ENCODE measurements around the gene DBF4.
"Not testable (repeated sequence)": the region's sequence is repeated elsewhere in the genome, so short reads cannot be mapped to it uniquely, and the experiment has no call there.

The DBF4 gene

GRCh38 chr7:87885018-87885417, 8.7 kb downstream of the DBF4 start:
- DNase-seq = no peak

GRCh38 chr7:87886875-87887274, 10.6 kb downstream of the DBF4 start:
- DNase-seq = no peak

DNA sequence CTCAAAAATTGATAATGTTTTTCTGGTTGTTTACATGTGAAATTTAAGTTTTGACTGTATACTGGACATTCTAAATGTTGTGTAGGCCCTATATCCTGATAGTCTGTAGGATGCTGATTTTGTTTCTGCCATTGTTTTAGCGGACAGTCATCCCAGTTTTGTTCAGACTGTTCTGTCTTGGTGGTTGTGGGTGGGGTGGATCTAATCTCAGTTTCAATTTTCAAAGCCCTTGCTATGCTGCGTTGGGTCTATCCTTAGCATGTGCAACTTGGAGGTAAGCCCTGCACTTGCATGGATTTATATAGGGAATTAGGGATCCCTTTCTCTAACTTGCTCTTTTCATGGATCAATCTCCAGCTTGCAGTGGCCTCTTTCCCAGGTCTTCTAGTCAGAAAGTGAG, 19.1 kb downstream of the DBF4 start:
- DNase-seq = no peak

DNA sequence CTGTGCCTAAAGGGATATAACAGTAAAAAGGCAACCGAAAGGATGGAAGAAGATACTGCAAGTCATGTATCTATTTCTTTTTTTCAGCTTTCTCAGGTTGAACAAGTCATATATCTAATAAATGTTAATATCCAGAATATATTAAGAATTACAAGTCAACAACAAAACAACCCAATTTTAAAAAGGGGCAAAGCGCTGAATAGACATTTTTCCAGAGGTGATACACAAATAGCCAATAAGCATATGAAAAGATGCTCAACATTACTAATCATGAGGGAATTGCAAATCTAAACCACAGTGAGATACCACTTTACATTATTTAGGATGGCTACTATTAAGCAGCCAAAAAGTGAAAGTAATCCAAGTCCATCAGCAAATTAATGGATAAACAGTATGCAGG, 23.0 kb downstream of the DBF4 start:
- no peak for DNase-seq

DNA sequence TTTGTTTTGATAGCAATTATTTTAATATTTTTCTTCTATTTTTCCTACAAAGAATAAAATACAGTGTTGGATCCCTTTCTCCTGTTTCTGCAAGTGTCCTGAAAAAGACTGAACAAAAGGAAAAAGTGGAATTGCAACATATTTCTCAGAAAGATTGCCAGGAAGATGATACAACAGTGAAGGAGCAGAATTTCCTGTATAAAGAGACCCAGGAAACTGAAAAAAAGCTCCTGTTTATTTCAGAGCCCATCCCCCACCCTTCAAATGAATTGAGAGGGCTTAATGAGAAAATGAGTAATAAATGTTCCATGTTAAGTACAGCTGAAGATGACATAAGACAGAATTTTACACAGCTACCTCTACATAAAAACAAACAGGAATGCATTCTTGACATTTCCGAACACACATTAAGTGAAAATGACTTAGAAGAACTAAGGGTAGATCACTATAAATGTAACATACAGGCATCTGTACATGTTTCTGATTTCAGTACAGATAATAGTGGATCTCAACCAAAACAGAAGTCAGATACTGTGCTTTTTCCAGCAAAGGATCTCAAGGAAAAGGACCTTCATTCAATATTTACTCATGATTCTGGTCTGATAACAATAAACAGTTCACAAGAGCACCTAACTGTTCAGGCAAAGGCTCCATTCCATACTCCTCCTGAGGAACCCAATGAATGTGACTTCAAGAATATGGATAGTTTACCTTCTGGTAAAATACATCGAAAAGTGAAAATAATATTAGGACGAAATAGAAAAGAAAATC, 31.0 kb downstream of the DBF4 start:
- DNase-seq = not testable (repeated sequence)

DNA sequence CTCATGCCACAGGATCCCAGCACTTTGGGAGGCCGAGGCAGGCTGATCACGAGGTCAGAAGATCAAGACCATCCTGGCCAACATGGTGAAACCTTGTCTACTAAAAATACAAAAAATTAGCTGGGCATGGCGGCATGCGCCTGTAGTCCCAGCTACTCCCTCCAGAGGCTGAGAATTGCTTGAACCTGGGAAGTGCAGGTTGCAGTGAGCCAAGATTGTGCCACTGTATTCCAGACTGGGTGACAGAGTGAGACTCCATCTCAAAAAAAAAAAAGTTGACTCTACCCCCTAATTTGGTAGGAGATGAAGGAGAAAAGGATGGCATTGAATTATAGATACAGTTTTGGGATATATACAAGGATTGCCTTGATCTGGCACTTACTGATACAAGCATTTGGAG, 32.5 kb downstream of the DBF4 start:
- not testable (repeated sequence) for DNase-seq

DNA sequence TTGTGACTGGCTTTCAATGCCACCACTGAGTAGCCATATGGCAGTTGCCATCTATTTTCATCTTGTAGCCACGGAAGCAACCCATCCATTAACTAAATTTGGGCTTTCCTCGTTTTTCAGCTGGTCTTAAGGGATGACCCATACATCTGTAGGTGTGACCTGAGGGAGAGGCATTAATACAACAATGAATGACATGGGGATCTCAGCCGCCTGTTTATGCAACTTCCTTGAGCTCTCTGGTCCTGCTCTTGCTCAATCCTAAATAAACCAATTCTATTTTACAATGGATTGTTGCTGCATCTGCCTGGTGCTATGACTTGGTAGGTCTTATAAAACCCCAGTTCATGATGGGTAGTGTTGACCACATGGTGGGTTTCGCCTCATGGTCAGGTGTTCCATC, 35.8 kb downstream of the DBF4 start:
- DNase-seq = no peak

DNA sequence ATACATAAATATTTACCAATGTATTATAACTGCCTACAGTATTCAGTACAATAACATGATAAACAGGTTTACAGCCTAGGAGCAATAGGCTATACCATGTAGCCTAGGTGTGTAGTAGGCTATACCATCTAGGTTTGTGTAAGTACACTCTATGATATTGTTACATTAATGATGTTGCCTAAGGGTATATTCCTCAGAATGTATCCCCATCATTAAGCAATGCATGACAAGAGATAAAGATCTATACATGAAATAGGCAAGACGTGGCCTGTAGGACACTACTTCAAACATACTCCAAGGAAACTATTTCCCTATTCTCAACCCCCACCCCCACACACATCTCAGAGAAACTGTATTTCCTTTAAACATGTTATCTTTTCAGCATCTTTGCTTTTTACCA, 42.4 kb downstream of the DBF4 start:
- DNase-seq = no peak

GRCh38 chr7:87919875-87920274, 43.6 kb downstream of the DBF4 start:
- no peak for DNase-seq

GRCh38 chr7:87920578-87920977, 44.3 kb downstream of the DBF4 start:
- DNase-seq = no peak

- not testable (repeated sequence) for DNase-seq
Observed at GRCh38 chr7:87922759-87923395, 46.6 kb downstream of the DBF4 start.

GRCh38 chr7:87926581-87927461, 50.5 kb downstream of the DBF4 start:
- no peak for DNase-seq

GRCh38 chr7:87933605-87933952, 57.3 kb downstream of the DBF4 start:
- DNase-seq = no peak

DNA sequence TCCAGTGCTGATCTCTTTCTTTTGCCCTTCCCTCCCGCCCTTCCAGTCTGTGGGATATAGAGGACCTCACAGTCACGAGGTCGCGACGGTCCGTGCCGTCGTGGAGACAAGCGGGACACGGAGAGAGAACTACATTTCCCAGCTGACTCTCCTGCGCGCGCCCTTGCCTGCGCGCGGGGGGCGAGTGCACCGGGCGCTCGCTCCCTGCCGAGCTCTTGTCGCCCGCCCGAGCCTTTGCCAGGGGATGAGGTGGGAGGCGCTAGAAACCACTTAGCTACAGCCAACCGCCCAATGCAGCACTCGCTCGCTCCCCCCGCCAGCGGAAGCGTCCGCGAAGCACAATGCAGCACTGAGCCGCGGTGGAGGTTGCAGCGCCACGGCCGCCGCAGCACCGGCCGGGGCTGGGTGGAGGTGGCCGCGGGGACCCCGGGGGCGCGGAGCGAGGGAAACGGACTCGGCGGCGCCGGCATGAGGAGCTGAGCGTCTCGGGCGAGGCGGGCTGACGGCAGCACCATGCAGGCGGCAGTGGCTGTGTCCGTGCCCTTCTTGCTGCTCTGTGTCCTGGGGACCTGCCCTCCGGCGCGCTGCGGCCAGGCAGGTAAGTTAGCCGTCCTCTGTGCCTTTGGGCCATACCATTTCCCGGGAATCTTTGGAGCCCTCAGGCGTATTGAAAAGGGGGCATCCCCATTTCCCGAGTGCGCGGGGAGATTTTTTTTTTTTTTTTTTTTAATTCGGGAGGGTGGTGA, 57.8 kb downstream of the DBF4 start, which contains the start of gene ADAM22:
ADAM22 (plus strand) TSS at position 299 of the 746 bp plus-strand sequence; CDS start at position 514, 215 bp downstream.
- peak; percentile 85 for DNase-seq

DNA sequence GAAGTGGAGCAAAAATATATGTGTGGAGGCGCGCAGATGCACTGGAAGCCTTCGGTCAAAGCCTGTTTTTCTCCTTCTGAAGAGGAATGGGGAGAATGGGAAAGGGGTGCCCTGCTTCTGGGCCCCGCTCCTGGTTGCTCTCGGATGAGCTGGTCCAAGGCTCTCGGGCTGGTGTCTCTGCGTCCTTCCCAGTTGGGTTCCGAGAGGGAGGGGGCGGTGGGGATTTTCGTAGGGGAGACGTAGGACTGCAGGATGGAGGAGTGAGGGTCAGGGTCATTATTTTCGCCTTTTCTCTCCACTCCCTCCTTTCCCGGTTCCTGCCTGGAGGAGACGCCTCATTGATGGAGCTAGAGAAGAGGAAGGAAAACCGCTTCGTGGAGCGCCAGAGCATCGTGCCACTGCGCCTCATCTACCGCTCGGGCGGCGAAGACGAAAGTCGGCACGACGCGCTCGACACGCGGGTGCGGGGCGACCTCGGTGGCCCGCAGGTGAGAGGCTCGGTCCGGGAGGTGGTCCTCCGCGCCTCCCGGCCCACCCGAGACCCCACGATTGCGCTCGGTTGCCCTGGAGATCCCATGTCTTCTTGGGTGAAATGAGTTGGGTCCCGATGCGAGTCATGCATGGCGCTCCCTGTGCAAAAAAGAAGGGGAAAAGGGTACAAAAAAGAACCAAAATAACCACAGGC, 58.5 kb downstream of the DBF4 start:
- DNase-seq = no peak

DNA sequence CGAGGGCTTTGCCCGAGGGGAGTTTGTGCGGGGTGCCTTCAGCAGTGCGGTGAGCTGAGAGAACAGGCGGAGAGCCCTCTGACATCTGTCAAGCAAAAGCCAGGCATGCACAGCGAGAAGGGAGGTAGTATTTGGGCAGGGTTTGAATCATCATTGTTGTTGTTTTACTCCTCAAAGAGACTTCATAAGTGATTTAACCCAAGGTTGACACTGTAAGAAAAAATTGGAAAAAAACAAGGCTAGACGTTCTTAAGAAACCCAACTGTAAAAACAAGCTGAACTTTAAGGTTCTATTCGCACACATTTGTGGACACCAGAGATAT, 59.1 kb downstream of the DBF4 start:
- DNase-seq = no peak

- no peak for DNase-seq
Observed at GRCh38 chr7:87941138-87941537, 64.8 kb downstream of the DBF4 start.

GRCh38 chr7:87944547-87944946, 68.3 kb downstream of the DBF4 start:
- no peak for DNase-seq

- not testable (repeated sequence) for DNase-seq
Observed at GRCh38 chr7:87945926-87946325, 69.6 kb downstream of the DBF4 start.

DNA sequence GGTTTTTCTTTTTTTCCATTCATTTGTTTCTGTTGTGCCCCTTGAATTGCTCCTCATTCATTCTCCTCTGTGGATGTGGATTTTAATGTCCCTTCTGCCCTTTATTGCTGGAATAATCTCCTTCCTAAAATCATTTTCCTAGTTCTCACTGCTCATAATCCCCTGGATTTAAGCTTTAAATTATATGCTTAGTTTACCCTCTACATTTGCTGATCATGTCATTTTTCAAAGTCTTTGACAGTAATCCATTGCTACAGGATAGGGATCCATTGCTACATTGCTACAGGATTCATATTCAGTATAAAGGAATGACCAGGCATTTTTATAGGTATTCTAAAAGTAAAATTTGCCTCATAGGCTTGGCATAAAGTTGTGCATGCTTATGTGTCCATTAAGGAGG, 72.1 kb downstream of the DBF4 start:
- DNase-seq = no peak

Measured in GDM1 (cell line).